Esophagus squamous epithelium (tissue), 5 donors: ENCODE results near the gene CA7. TPM values are rescaled to one million over a fixed set of nuclear protein-coding genes. Genes with fewer than 3 reads are reported as not detected.

Source experiments
- DNase-seq: peaks from one replicate; lab custom pipeline; 2025; lab: John Stamatoyannopoulos, UW
- H3K27ac ChIP-seq, 4 donors: fragments of 200-600 bp; sonication (generic); one replicate each; pipeline ENCODE4 v1.5.1; 2016 to 2019; ENCODE audit warnings: mild to moderate bottlenecking in 1 of 4
- H3K27me3 ChIP-seq, 4 donors: fragments of 200-600 bp; sonication (generic); 1 replicate in 3 of 4; 2 replicates in 1 of 4; pipeline versions ENCODE4 v1.5.1 to v1.6.0; 2017 to 2021; ENCODE audit warnings: antibody characterized with exemption in 1 of 4
- H3K36me3 ChIP-seq, 3 donors: fragments of 200-600 bp; sonication (generic); one replicate each; pipeline ENCODE4 v1.5.1; 2016 to 2019
- H3K4me1 ChIP-seq, 3 donors: fragments of 200-600 bp; sonication (generic); one replicate each; pipeline ENCODE4 v1.5.1; 2017 to 2019
- H3K4me3 ChIP-seq, 4 donors: fragments of 200-600 bp; sonication (generic); 1 replicate in 3 of 4; 2 replicates in 1 of 4; pipeline ENCODE4 v1.5.1; 2016 to 2019; ENCODE audit warnings: mild to moderate bottlenecking in 2 of 4, moderate library complexity in 1 of 4
- H3K9me3 ChIP-seq, 3 donors: fragments of 200-600 bp; sonication (generic); one replicate each; pipeline ENCODE4 v1.5.1; 2016 to 2019
- POLR2A ChIP-seq, 4 donors: fragments of 450-650 bp; IDR thresholded peaks; one replicate each; pipeline ENCODE4 v1.6.1; 2017; ENCODE audit warnings: antibody characterized with exemption in 4 of 4, mild to moderate bottlenecking in 4 of 4, moderate library complexity in 3 of 4
- WGBS, 2 donors: methylation state at CpG; one replicate each; pipeline ENCODE4 v1.1.5; 2018; 5-methylcytosine and 5-hydroxymethylcytosine counted together
- intact Hi-C: fragments of 100-400 bp; cut with DNase I; formaldehyde crosslinking; loops from one replicate; pipeline ENCODE4 v1.15.0; 2022
- total RNA-seq, 4 donors: library from RNA; depleted of rRNA; stranded (reverse); fragments of >200 nt; gene quantifications; one replicate each; pipeline ENCODE4 v1.1.0, GENCODE V29; 2016
- TF ChIP-seq, protein P1 (sequence below), 6 experiments: fragments of 450-650 bp in 4 of 6; fragments of 200-600 bp in 2 of 6; sonication (generic) in 2 of 6; IDR thresholded peaks; one replicate each; pipeline ENCODE4 v1.5.1; 2016 to 2019; ENCODE audit warnings: antibody characterized with exemption in 6 of 6, mild to moderate bottlenecking in 4 of 6, moderate library complexity in 4 of 6
- donor health status: DM: yes; HTN: yes; CAD: no.

The CA7 gene
- total RNA-seq, 4 donors from 2014 or later = not detected

DNA sequence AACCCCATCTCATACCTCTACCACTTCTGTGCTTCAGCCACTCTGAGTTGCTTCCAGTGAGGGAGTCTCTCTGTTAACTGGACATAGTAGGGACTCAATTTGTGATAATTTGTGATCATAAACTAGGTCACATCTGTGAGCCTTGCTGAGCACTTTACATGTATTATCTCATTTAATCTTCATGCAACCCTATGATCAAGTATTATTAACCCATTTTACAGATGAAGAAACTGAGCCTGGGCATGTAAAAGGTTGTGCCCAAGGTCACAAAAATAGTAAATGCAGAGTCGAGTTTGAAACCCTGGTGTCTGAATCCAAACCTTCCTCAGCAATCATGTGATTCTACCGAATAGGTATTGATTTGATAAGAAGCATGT is 54.7 kb downstream of the CA7 start:
- Histone ChIP-seq H3K27ac (peak overlapping the region; percentile 80 to 93 (median 90)), H3K36me3 (no peaks in the 10 kb centered on the region), H3K4me3 (no peak overlapping the region), H3K27me3 (no peaks in the 10 kb centered on the region), H3K4me1 (peaks cover 56 to 90% (median 74%) of the 10 kb centered on the region in 3 donors), H3K9me3 (no peaks in the 10 kb centered on the region)
- 72 to 85% methylated on average over 2 of the region's 2 CpGs for WGBS, 2 donors
- TF ChIP-seq POLR2A (IDR thresholded peaks at IDR 0.05) = no peak
- TF ChIP-seq, protein P1, sequence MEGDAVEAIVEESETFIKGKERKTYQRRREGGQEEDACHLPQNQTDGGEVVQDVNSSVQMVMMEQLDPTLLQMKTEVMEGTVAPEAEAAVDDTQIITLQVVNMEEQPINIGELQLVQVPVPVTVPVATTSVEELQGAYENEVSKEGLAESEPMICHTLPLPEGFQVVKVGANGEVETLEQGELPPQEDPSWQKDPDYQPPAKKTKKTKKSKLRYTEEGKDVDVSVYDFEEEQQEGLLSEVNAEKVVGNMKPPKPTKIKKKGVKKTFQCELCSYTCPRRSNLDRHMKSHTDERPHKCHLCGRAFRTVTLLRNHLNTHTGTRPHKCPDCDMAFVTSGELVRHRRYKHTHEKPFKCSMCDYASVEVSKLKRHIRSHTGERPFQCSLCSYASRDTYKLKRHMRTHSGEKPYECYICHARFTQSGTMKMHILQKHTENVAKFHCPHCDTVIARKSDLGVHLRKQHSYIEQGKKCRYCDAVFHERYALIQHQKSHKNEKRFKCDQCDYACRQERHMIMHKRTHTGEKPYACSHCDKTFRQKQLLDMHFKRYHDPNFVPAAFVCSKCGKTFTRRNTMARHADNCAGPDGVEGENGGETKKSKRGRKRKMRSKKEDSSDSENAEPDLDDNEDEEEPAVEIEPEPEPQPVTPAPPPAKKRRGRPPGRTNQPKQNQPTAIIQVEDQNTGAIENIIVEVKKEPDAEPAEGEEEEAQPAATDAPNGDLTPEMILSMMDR (IDR thresholded peaks at IDR 0.05) = no peak
- no peak for DNase-seq
- intact Hi-C loops = loop anchor here (5.0 kb wide), 1 partner anchor 33 kb away; the partner anchor contains the start of gene CIAO2B

DNA sequence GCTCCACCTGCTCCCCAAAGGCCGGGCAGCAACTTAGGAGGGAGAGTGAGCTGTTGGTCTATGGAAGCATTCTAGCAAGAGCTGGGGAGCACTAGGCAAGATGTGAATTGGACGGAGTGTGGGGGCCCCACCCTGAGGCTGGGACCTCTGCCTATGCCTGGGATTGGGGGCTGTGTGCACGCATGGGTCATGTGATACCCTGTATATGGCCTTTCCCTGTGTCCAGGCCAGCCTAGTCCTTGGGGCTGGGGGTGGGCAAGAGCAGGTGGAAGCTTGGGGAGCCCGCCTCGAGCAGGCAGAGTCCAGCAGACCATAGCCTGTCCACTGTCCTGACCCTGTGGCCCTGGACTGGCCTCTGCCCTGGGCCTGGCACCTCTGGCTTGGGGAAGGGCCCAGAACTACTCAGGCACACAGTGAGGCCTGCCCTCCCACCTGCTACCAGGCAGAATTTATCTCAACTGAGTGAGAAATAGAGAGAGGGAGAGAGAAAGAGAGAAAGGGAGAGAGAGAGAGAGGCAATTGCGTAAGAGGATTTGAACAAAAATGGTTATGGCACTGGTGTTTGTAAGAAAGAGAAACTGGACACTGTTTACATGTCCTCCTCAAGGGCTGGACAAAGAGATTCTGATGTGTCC is 55.2 kb downstream of the CA7 start:
- TF ChIP-seq, protein P1 (IDR thresholded peaks at IDR 0.05) = no peak
- no peak for TF ChIP-seq POLR2A (IDR thresholded peaks at IDR 0.05)
- WGBS, 2 donors = 76 to 84% methylated on average over 3 to 6 of the region's 6 CpGs
- intact Hi-C loops = loop anchor here (5.0 kb wide), 1 partner anchor 33 kb away; the partner anchor contains the start of gene CIAO2B
- no peak for DNase-seq
- no peak overlapping the region for H3K4me3 ChIP-seq
- H3K27me3 ChIP-seq = no peaks in the 10 kb centered on the region
- no peaks in the 10 kb centered on the region for H3K36me3 ChIP-seq
- H3K9me3 ChIP-seq = no peaks in the 10 kb centered on the region
- peak overlapping the region; percentile 80 to 93 (median 90) for H3K27ac ChIP-seq
- peaks cover 56 to 95% (median 78%) of the 10 kb centered on the region in 3 donors for H3K4me1 ChIP-seq

DNA sequence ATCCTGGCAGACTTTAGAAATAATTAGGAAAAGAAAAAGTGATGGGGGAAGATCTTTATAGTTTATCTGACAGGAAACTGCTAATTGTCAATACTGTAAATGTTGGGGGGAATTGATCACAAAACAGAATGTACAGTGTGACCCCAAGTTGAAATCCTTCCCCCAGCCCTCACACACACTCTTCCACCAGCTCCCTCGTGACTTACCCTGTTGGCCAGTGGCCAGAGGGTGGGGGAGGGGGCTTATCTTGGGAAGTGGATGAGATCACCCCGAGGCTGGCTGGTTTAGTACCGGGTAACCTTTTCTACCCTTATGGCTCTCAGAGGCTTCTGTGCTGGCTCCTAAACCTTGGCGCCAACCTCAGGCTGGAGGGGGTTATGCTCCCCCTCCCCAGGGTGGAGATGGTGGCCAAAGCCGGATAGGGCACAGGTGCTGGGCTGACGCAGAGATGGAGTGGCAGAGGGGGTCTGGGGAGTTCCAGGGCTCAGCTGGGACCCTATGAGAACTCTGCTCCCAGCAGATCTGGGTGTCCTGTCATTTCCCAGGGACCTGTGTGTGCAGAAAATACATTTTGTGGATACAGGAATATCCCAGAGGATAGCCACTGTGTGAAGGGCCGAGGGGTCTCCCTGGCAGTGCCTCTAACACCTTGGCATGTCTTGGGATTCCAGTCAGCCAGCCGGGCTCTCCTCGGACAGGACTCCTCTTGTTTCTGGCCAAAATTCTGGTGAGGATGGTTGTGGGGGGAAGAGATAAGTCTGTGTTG is 55.9 kb downstream of the CA7 start:
- no peak for DNase-seq
- TF ChIP-seq, protein P1 (IDR thresholded peaks at IDR 0.05) = no peak
- no peak for TF ChIP-seq POLR2A (IDR thresholded peaks at IDR 0.05)
- WGBS, 2 donors = 10 to 23% methylated on average over 4 to 7 of the region's 9 CpGs
- Histone ChIP-seq H3K4me3 (peak overlapping the region in 1 of 4 donors; percentile 5), H3K27me3 (no peaks in the 10 kb centered on the region), H3K9me3 (no peaks in the 10 kb centered on the region), H3K36me3 (no peaks in the 10 kb centered on the region), H3K27ac (peak overlapping the region; percentile 80 to 93 (median 90)), H3K4me1 (peaks cover 61 to 100% (median 85%) of the 10 kb centered on the region in 3 donors)
- intact Hi-C loops = loop anchor here (5.0 kb wide), 1 partner anchor 32 kb away; the partner anchor contains the start of gene CIAO2B

DNA sequence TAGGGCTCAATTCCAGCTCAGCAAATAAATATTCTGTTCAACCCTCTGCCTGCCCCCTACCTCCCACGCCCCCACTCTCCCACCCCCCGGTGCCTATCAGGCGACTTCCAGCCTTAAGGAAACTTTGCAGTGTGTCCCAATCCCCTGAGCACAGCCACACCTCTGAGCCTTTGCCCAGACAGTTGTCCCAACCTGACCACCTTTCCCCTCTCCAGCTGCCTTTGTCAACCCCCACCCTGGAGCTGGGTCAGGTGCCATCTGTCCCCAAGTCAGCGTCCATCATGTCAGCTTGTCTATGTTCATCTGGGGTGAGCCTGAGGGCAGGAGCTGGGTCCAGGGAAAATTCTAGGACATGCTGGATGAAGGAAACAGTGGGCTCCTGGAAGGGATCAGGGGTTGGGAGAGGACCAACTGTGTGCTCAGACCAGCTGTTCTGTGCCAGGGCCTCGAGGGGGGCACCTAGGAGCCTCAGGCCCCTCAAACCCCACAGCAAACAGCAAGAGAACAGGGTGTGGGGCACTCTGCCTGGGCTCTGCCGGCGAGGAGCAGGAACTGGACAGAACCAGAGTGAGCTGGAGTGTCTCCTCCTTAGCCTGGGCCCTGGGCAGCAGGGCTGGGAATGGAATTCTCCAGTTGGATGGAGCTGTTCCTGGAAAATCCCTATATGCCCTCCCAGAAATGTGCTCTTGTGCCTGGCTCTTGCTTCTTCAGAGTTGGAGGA is 56.7 kb downstream of the CA7 start:
- peak overlapping the region; percentile 80 to 93 (median 90) for H3K27ac ChIP-seq
- H3K36me3 ChIP-seq = no peaks in the 10 kb centered on the region
- no peaks in the 10 kb centered on the region for H3K27me3 ChIP-seq
- H3K9me3 ChIP-seq = no peaks in the 10 kb centered on the region
- intact Hi-C loops = no loop called here
- H3K4me1 ChIP-seq = peaks cover 57 to 100% (median 86%) of the 10 kb centered on the region in 3 donors
- TF ChIP-seq POLR2A (IDR thresholded peaks at IDR 0.05) = no peak
- TF ChIP-seq, protein P1 (IDR thresholded peaks at IDR 0.05) = no peak
- DNase-seq = no peak
- 34 to 38% methylated on average over 3 to 5 of the region's 7 CpGs for WGBS, 2 donors
- no peak overlapping the region for H3K4me3 ChIP-seq
